Right lobe of liver (tissue), 6 donors: ENCODE results near the gene PLAC9. TPM values are rescaled to one million over a fixed set of nuclear protein-coding genes. Genes with fewer than 3 reads are reported as not detected.

Experiments used
- ATAC-seq, 4 donors: fragments of 200-7000 bp; cut with Tn5 transposase; one replicate each; pipeline ENCODE4 v1.9.1; 2020; ENCODE audit warnings: mild to moderate bottlenecking in 4 of 4, moderate library complexity in 4 of 4
- DNase-seq, 3 donors: peaks; one replicate each; pipeline ENCODE4 v3.0.0-alpha.2; 2020
- H3K27ac ChIP-seq, 3 donors: fragments of 200-600 bp; one replicate each; pipeline ENCODE4 v1.8.0; 2022
- H3K27me3 ChIP-seq, 2 donors: fragments of 200-600 bp; one replicate each; pipeline ENCODE4 v1.8.0; 2022
- H3K36me3 ChIP-seq, 4 donors: fragments of 200-600 bp; sonication (generic) in 1 of 4; one replicate each; pipeline versions ENCODE4 v1.5.1 to v1.8.0; 2017 to 2022; ENCODE audit warnings: control low read depth in 1 of 4
- H3K4me1 ChIP-seq, 4 donors: fragments of 200-600 bp; sonication (generic) in 1 of 4; one replicate each; pipeline versions ENCODE4 v1.5.1 to v1.8.0; 2017 to 2022; ENCODE audit warnings: control low read depth in 1 of 4
- H3K4me3 ChIP-seq, 3 donors: fragments of 200-600 bp; one replicate each; pipeline ENCODE4 v1.8.0; 2022
- H3K9me3 ChIP-seq, 4 donors: fragments of 200-600 bp; sonication (generic) in 1 of 4; one replicate each; pipeline versions ENCODE4 v1.5.1 to v1.8.0; 2017 to 2022; ENCODE audit warnings: control low read depth in 1 of 4
- CTCF ChIP-seq, 4 donors: fragments of 200-600 bp in 3 of 4; fragments of 450-650 bp in 1 of 4; IDR thresholded peaks; one replicate each; pipeline versions ENCODE4 v1.5.1 to v1.8.0; 2016 to 2022; ENCODE audit warnings: antibody characterized with exemption in 4 of 4, mild to moderate bottlenecking in 2 of 4
- POLR2A ChIP-seq: fragments of 450-650 bp; IDR thresholded peaks from one replicate; pipeline ENCODE4 v1.6.1; 2017; ENCODE audit warnings: antibody characterized with exemption, mild to moderate bottlenecking
- WGBS: methylation state at CpG from one replicate; pipeline ENCODE4 v1.1.6; 2018; ENCODE audit warnings: low coverage, low lambda C conversion rate; ENCODE audit not compliant: insufficient coverage; ENCODE audit errors: missing lambda C conversion rate; 5-methylcytosine and 5-hydroxymethylcytosine counted together
- intact Hi-C, 2 donors: fragments of 100-400 bp; cut with DNase I; formaldehyde crosslinking; loops; one replicate each; pipeline versions ENCODE4 v1.11.2 to v1.14.1; 2022
- total RNA-seq, 6 experiments: library from RNA; depleted of rRNA in 2 of 6; stranded (reverse); fragments of >200 nt in 2 of 6; fragmentation: NEBNext Ultra II Directional in 3 of 6; extraction: Animal tissue kit (Norgen Biotek cat#: 25700) in 3 of 6; gene quantifications; one replicate each; pipeline versions ENCODE4 v1.1.0 to v1.2.4, GENCODE V29; 2016 to 2023
- donor health status: DM: no; HTN: yes; CAD: no.
- donor health status: DM: no; HTN: no; CAD: no.
- donor health status: DM: no; HTN: no; CAD: no.
- donor health status: DM: no; HTN: yes; CAD: no.
- donor health status: DM: no; HTN: yes; CAD: no.

The PLAC9 gene
- total RNA-seq, 6 experiments from 2014 or later = 0.78 to 3.9 (median 2.2) TPM; not detected in 1

GRCh38 chr10:80163741-80164341 is 31.3 kb downstream of the PLAC9 start:
- TF ChIP-seq POLR2A (no peak), CTCF (IDR thresholded peaks at IDR 0.05) (no peak)
- intact Hi-C loops = no loop called here

GRCh38 chr10:80164596-80164995 is 32.1 kb downstream of the PLAC9 start:
- 87% methylated on average over 4 of the region's 7 CpGs for WGBS
- Histone ChIP-seq H3K36me3 (peaks cover 0 to 60% (median 7%) of the 10 kb centered on the region in 4 donors), H3K27ac (no peak overlapping the region), H3K27me3 (no peaks in the 10 kb centered on the region), H3K4me1 (no peaks in the 10 kb centered on the region), H3K9me3 (no peaks in the 10 kb centered on the region), H3K4me3 (no peak overlapping the region)
- intact Hi-C loops = no loop called here
- ATAC-seq = no peak
- TF ChIP-seq POLR2A = no peak
- no peak for DNase-seq

More at GRCh38 chr10:80163741-80164341, 31.3 kb downstream of the PLAC9 start:
- Histone ChIP-seq H3K4me1 (no peaks in the 10 kb centered on the region), H3K4me3 (no peak overlapping the region), H3K27ac (no peak overlapping the region), H3K27me3 (no peaks in the 10 kb centered on the region), H3K36me3 (peaks cover 0 to 66% (median 7%) of the 10 kb centered on the region in 4 donors), H3K9me3 (no peaks in the 10 kb centered on the region)
- ATAC-seq (peak in 1 of 4 donors; percentile 14), DNase-seq (no peak)
- 100% methylated on average over 1 of the region's 8 CpGs for WGBS

GRCh38 chr10:80165173-80165572 is 32.6 kb downstream of the PLAC9 start:
- no peak overlapping the region for H3K27ac ChIP-seq
- no peak for TF ChIP-seq CTCF (IDR thresholded peaks at IDR 0.05)
- no peak for TF ChIP-seq POLR2A
- ATAC-seq = peak in 1 of 4 donors; percentile 20

GRCh38 chr10:80166581-80167470 is 34.3 kb downstream of the PLAC9 start:
- intact Hi-C loops = no loop called here
- WGBS = 80% methylated on average over 1 of the region's 28 CpGs
- no peak for TF ChIP-seq POLR2A
- TF ChIP-seq CTCF (IDR thresholded peaks at IDR 0.05) = no peak
- no peaks in the 10 kb centered on the region for H3K9me3 ChIP-seq
- H3K27ac ChIP-seq = no peak overlapping the region
- H3K36me3 ChIP-seq = peaks cover 0 to 55% (median 6%) of the 10 kb centered on the region in 4 donors
- H3K4me1 ChIP-seq = no peaks in the 10 kb centered on the region
- H3K4me3 ChIP-seq = no peak overlapping the region
- ATAC-seq = no peak
- H3K27me3 ChIP-seq = no peaks in the 10 kb centered on the region
- no peak for DNase-seq

More at GRCh38 chr10:80165173-80165572, 32.6 kb downstream of the PLAC9 start:
- no peaks in the 10 kb centered on the region for H3K4me1 ChIP-seq
- no peak for DNase-seq
- H3K4me3 ChIP-seq = no peak overlapping the region
- H3K27me3 ChIP-seq = no peaks in the 10 kb centered on the region
- 92% methylated on average over 5 of the region's 7 CpGs for WGBS
- peaks cover 0 to 54% (median 7%) of the 10 kb centered on the region in 4 donors for H3K36me3 ChIP-seq
- H3K9me3 ChIP-seq = no peaks in the 10 kb centered on the region
- intact Hi-C loops = no loop called here
